IPS DF 6.9 (cell line): ENCODE measurements around the gene APOBEC3C.
"Not testable (repeated sequence)": the region's sequence is repeated elsewhere in the genome, so short reads cannot be mapped to it uniquely, and the experiment has no call there.

ENCODE experiments used
- DNase-seq: peaks from one replicate; pipeline ENCODE4 v3.0.0-alpha.2; 2013; ENCODE audit warnings: low read depth, low spot score
- H3K27ac ChIP-seq: one replicate; pipeline ENCODE4 v1.5.1; 2013; ENCODE audit warnings: low read length, control low read depth
- H3K27me3 ChIP-seq: 2 replicates; pipeline ENCODE4 v1.6.1; 2013; ENCODE audit warnings: mild to moderate bottlenecking, low read length; ENCODE audit not compliant: control insufficient read depth, insufficient read depth
- H3K36me3 ChIP-seq: 2 replicates; pipeline ENCODE4 v1.6.1; 2013; ENCODE audit warnings: low read length; ENCODE audit not compliant: control insufficient read depth, insufficient read depth
- H3K4me1 ChIP-seq: 2 replicates; pipeline ENCODE4 v1.6.1; 2013; ENCODE audit warnings: low read length; ENCODE audit not compliant: control insufficient read depth, insufficient read depth
- H3K4me3 ChIP-seq: 2 replicates; pipeline ENCODE4 v1.5.1; 2013; ENCODE audit warnings: mild to moderate bottlenecking, low read length
- H3K9me3 ChIP-seq: 2 replicates; pipeline ENCODE4 v1.6.1; 2013; ENCODE audit warnings: low read length, inconsistent platforms; ENCODE audit not compliant: control insufficient read depth, insufficient read depth
- WGBS: extraction: QIAGEN DNeasy Blood & Tissue Kit; methylation state at CpG from one replicate; pipeline ENCODE4 v1.1.7; 2013; ENCODE audit warnings: mixed read lengths, missing lambda C conversion rate; ENCODE audit not compliant: insufficient read length, insufficient coverage; 5-methylcytosine and 5-hydroxymethylcytosine counted together

The APOBEC3C gene

GRCh38 chr22:39024519-39025308 is 10.7 kb downstream of the APOBEC3C start:
- H3K27ac ChIP-seq = no peak overlapping the region
- H3K4me1 ChIP-seq = peaks cover 6% of the 10 kb centered on the region; the same call in 1 of the 2 replicates
- DNase-seq = no peak
- H3K36me3 ChIP-seq = no peaks in the 10 kb centered on the region
- H3K9me3 ChIP-seq = no peaks in the 10 kb centered on the region
- no CpG with 5 or more reads among the region's 15 CpGs for WGBS
- H3K27me3 ChIP-seq = no peaks in the 10 kb centered on the region
- H3K4me3 ChIP-seq = no peak overlapping the region

- WGBS = no CpG with 5 or more reads among the region's 12 CpGs
- H3K27ac ChIP-seq = no peak overlapping the region
- peaks cover 2% of the 10 kb centered on the region; the same call in 1 of the 2 replicates for H3K4me1 ChIP-seq
- H3K4me3 ChIP-seq = no peak overlapping the region
- DNase-seq = no peak
- H3K9me3 ChIP-seq = no peaks in the 10 kb centered on the region
- H3K27me3 ChIP-seq = no peaks in the 10 kb centered on the region
- H3K36me3 ChIP-seq = no peaks in the 10 kb centered on the region
Observed at GRCh38 chr22:39026509-39027150, 12.6 kb downstream of the APOBEC3C start.

GRCh38 chr22:39027717-39028116 is 13.7 kb downstream of the APOBEC3C start:
- WGBS = no CpG with 5 or more reads among the region's 4 CpGs
- Histone ChIP-seq H3K36me3 (no peaks in the 10 kb centered on the region), H3K4me1 (peaks cover 4% of the 10 kb centered on the region; the same call in 1 of the 2 replicates), H3K27me3 (no peaks in the 10 kb centered on the region), H3K9me3 (no peaks in the 10 kb centered on the region), H3K4me3 (no peak overlapping the region), H3K27ac (no peak overlapping the region)
- no peak for DNase-seq

GRCh38 chr22:39028281-39028680 is 14.2 kb downstream of the APOBEC3C start:
- DNase-seq = no peak
- no peak overlapping the region for H3K27ac ChIP-seq
- WGBS = no CpG with 5 or more reads among the region's 11 CpGs
- no peaks in the 10 kb centered on the region for H3K9me3 ChIP-seq
- no peaks in the 10 kb centered on the region for H3K27me3 ChIP-seq
- peaks cover 4% of the 10 kb centered on the region; the same call in 1 of the 2 replicates for H3K4me1 ChIP-seq
- H3K4me3 ChIP-seq = no peak overlapping the region
- no peaks in the 10 kb centered on the region for H3K36me3 ChIP-seq

- H3K27ac ChIP-seq = no peak overlapping the region
- peaks cover 4% of the 10 kb centered on the region; the same call in 1 of the 2 replicates for H3K4me1 ChIP-seq
- no CpG with 5 or more reads among the region's 13 CpGs for WGBS
- no peaks in the 10 kb centered on the region for H3K27me3 ChIP-seq
- no peaks in the 10 kb centered on the region for H3K9me3 ChIP-seq
- no peak overlapping the region for H3K4me3 ChIP-seq
- no peaks in the 10 kb centered on the region for H3K36me3 ChIP-seq
- DNase-seq = no peak
Observed at GRCh38 chr22:39029227-39029626, 15.2 kb downstream of the APOBEC3C start.

GRCh38 chr22:39030705-39031104 is 16.6 kb downstream of the APOBEC3C start:
- Histone ChIP-seq H3K4me3 (no peak overlapping the region), H3K27me3 (no peaks in the 10 kb centered on the region), H3K4me1 (peaks cover 4% of the 10 kb centered on the region; the same call in 1 of the 2 replicates), H3K27ac (no peak overlapping the region), H3K36me3 (no peaks in the 10 kb centered on the region), H3K9me3 (no peaks in the 10 kb centered on the region)
- no peak for DNase-seq
- no CpG with 5 or more reads among the region's 14 CpGs for WGBS

GRCh38 chr22:39031434-39032295 is 17.6 kb downstream of the APOBEC3C start:
- not testable (repeated sequence) for H3K4me1 ChIP-seq, H3K27ac ChIP-seq, H3K4me3 ChIP-seq, H3K36me3 ChIP-seq, H3K9me3 ChIP-seq, DNase-seq, H3K27me3 ChIP-seq
- no CpG with 5 or more reads among the region's 18 CpGs for WGBS

- H3K4me1 ChIP-seq, H3K27ac ChIP-seq, H3K36me3 ChIP-seq, H3K9me3 ChIP-seq, H3K27me3 ChIP-seq, H3K4me3 ChIP-seq, DNase-seq: not testable (repeated sequence)
- WGBS = no CpG with 5 or more reads among the region's 2 CpGs
Observed at GRCh38 chr22:39037071-39037470, 23.0 kb downstream of the APOBEC3C start.

- no CpG with 5 or more reads among the region's 19 CpGs for WGBS
- DNase-seq = no peak
- no peak overlapping the region for H3K4me3 ChIP-seq
- H3K27ac ChIP-seq = no peak overlapping the region
- no peaks in the 10 kb centered on the region for H3K4me1 ChIP-seq
- no peaks in the 10 kb centered on the region for H3K27me3 ChIP-seq
- H3K9me3 ChIP-seq = no peaks in the 10 kb centered on the region
- H3K36me3 ChIP-seq = 0 out of 2 replicates have a peak, but pooled peaks cover 2% of the 10 kb centered on the region
Observed at GRCh38 chr22:39039306-39040126, 25.5 kb downstream of the APOBEC3C start.
